Measurements from ENCODE around the gene RNF227.

Gene RNF227

GRCh38 chr17:7889166-7889955 lies 26.7 kb downstream of the RNF227 start:
- DNase-seq (ENCODE audit: low read depth, low spot score), result peak; percentile 88

- no peak for DNase-seq (ENCODE audit: low read depth, low spot score)
These were observed 27.7 kb downstream of the RNF227 start, which contains the start of gene CHD3 for GRCh38 chr17:7888184-7888920. Gene CHD3, plus strand, starts transcription at chr17:7888789. Its CDS starts 212 bp downstream, at chr17:7889001.

- DNase-seq (ENCODE audit: low read depth, low spot score), result peak; percentile 96
These were observed 28.5 kb downstream of the RNF227 start for GRCh38 chr17:7887482-7888183.

- DNase-seq (ENCODE audit: low read depth, low spot score), result no peak
These were observed 29.0 kb downstream of the RNF227 start for GRCh38 chr17:7887038-7887481.

GRCh38 chr17:7886227-7887037 lies 29.7 kb downstream of the RNF227 start:
- DNase-seq (ENCODE audit: low read depth, low spot score), result no peak

- DNase-seq (ENCODE audit: low read depth, low spot score), result no peak
These were observed 30.5 kb downstream of the RNF227 start for GRCh38 chr17:7885367-7886226.

GRCh38 chr17:7884581-7885366 lies 31.3 kb downstream of the RNF227 start:
- no peak for DNase-seq (ENCODE audit: low read depth, low spot score)

GRCh38 chr17:7883781-7884386 lies 32.2 kb downstream of the RNF227 start:
- DNase-seq (ENCODE audit: low read depth, low spot score), result no peak

- no peak for DNase-seq (ENCODE audit: low read depth, low spot score)
These were observed 33.5 kb downstream of the RNF227 start for GRCh38 chr17:7882629-7883028.

GRCh38 chr17:7882068-7882467 lies 34.0 kb downstream of the RNF227 start:
- no peak for DNase-seq (ENCODE audit: low read depth, low spot score)

- no peak for DNase-seq (ENCODE audit: low read depth, low spot score)
These were observed 34.6 kb downstream of the RNF227 start for GRCh38 chr17:7881276-7882054.

GRCh38 chr17:7880076-7880868 lies 35.8 kb downstream of the RNF227 start:
- DNase-seq (ENCODE audit: low read depth, low spot score), result no peak

GRCh38 chr17:7878234-7878633 lies 37.9 kb downstream of the RNF227 start:
- DNase-seq (ENCODE audit: low read depth, low spot score), result no peak

- DNase-seq (ENCODE audit: low read depth, low spot score), result no peak
These were observed 40.2 kb downstream of the RNF227 start for GRCh38 chr17:7875804-7876370.

GRCh38 chr17:7873051-7873450 lies 43.0 kb downstream of the RNF227 start:
- DNase-seq (ENCODE audit: low read depth, low spot score), result no peak

GRCh38 chr17:7867881-7868329 lies 48.2 kb downstream of the RNF227 start:
- DNase-seq (ENCODE audit: low read depth, low spot score), result no peak

GRCh38 chr17:7864995-7865650 lies 51.0 kb downstream of the RNF227 start:
- no peak for DNase-seq (ENCODE audit: low read depth, low spot score)
